Ascending aorta (tissue), 2 donors: ENCODE measurements around the gene PHLDA3. TPM values are rescaled to one million over a fixed set of nuclear protein-coding genes. Genes with fewer than 3 reads are reported as not detected.

Experiments used
- DNase-seq, 2 donors: peaks; one replicate each; pipeline ENCODE4 v3.0.0-alpha.2; 2019; ENCODE audit warnings: low spot score in 2 of 2
- H3K27ac ChIP-seq, 2 donors: fragments of 200-600 bp; sonication (generic); one replicate each; pipeline ENCODE4 v1.5.1; 2016 to 2017; ENCODE audit warnings: mild to moderate bottlenecking in 1 of 2
- H3K27me3 ChIP-seq: fragments of 200-600 bp; sonication (generic); one replicate; pipeline ENCODE4 v1.5.1; 2017
- H3K36me3 ChIP-seq, 2 donors: fragments of 200-600 bp; sonication (generic); one replicate each; pipeline ENCODE4 v1.5.1; 2016
- H3K4me1 ChIP-seq, 2 donors: fragments of 200-600 bp; sonication (generic); one replicate each; pipeline ENCODE4 v1.5.1; 2016 to 2017; ENCODE audit warnings: mild to moderate bottlenecking in 1 of 2
- H3K4me3 ChIP-seq, 2 donors: fragments of 200-600 bp; sonication (generic); one replicate each; pipeline ENCODE4 v1.5.1; 2016 to 2017; ENCODE audit warnings: mild to moderate bottlenecking in 1 of 2
- H3K9me3 ChIP-seq, 2 donors: fragments of 200-600 bp; sonication (generic); one replicate each; pipeline ENCODE4 v1.5.1; 2016
- CTCF ChIP-seq, 3 experiments: fragments of 200-600 bp in 2 of 3; fragments of 450-650 bp in 1 of 3; sonication (generic) in 2 of 3; IDR thresholded peaks; one replicate each; pipeline ENCODE4 v1.5.1; 2016 to 2019; ENCODE audit warnings: antibody characterized with exemption in 3 of 3, mild to moderate bottlenecking in 1 of 3, moderate library complexity in 1 of 3
- intact Hi-C: fragments of 100-400 bp; cut with DNase I; formaldehyde crosslinking; loops from one replicate; pipeline ENCODE4 v1.15.1; 2023
- total RNA-seq: library from RNA; depleted of rRNA; stranded (reverse); fragments of >200 nt; gene quantifications from one replicate; pipeline ENCODE4 v1.1.0, GENCODE V29; 2016

The PHLDA3 gene
- total RNA-seq, 1 donor from 2014 or later: 111 TPM

- no peaks in the 10 kb centered on the region for H3K4me1 ChIP-seq
- no peak overlapping the region for H3K4me3 ChIP-seq
- H3K9me3 ChIP-seq: no peaks in the 10 kb centered on the region
- H3K36me3 ChIP-seq: no peaks in the 10 kb centered on the region
- H3K27me3 ChIP-seq: no peaks in the 10 kb centered on the region
- intact Hi-C loops: no loop called here
- no peak for TF ChIP-seq CTCF (IDR thresholded peaks at IDR 0.05)
- H3K27ac ChIP-seq: no peak overlapping the region
- DNase-seq: no peak
Measured at GRCh38 chr1:201423655-201424054, 45.3 kb downstream of the PHLDA3 start.

GRCh38 chr1:201422436-201423030, 46.5 kb downstream of the PHLDA3 start:
- no peak for TF ChIP-seq CTCF (IDR thresholded peaks at IDR 0.05)
- no peak for DNase-seq

GRCh38 chr1:201422026-201422425, 47.0 kb downstream of the PHLDA3 start:
- H3K9me3 ChIP-seq: no peaks in the 10 kb centered on the region
- no peaks in the 10 kb centered on the region for H3K4me1 ChIP-seq
- H3K27me3 ChIP-seq: no peaks in the 10 kb centered on the region
- intact Hi-C loops: no loop called here
- no peaks in the 10 kb centered on the region for H3K36me3 ChIP-seq
- no peak overlapping the region for H3K4me3 ChIP-seq
- H3K27ac ChIP-seq: no peak overlapping the region
- DNase-seq: no peak
- TF ChIP-seq CTCF (IDR thresholded peaks at IDR 0.05): no peak

More at GRCh38 chr1:201422436-201423030, 46.5 kb downstream of the PHLDA3 start:
- Histone ChIP-seq H3K27me3 (no peaks in the 10 kb centered on the region), H3K4me1 (no peaks in the 10 kb centered on the region), H3K36me3 (no peaks in the 10 kb centered on the region), H3K4me3 (no peak overlapping the region), H3K27ac (no peak overlapping the region), H3K9me3 (no peaks in the 10 kb centered on the region)
- intact Hi-C loops: no loop called here

DNA sequence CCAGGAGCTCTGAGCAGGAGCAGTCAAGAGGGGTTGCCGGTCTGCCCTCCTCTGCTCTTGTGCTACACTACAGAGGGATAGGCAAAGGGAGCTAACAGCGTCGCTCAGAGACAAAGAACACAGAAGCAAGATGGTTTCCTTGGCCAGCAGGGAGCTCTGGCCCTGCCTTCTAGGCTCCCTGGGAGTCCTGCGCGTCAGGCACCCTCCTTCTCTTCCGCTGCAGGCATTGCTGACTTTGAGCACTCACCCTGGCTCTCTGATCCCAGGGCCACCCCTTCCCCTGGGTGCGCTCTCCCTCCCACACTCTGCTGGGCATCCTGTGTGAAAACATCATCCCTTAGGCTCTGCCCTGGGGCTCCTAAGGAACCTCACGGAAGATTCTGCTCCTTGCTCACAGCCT, 47.9 kb downstream of the PHLDA3 start:
- intact Hi-C loops: no loop called here
- Histone ChIP-seq H3K9me3 (no peaks in the 10 kb centered on the region), H3K36me3 (no peaks in the 10 kb centered on the region), H3K4me1 (no peaks in the 10 kb centered on the region), H3K27ac (no peak overlapping the region), H3K27me3 (no peaks in the 10 kb centered on the region), H3K4me3 (no peak overlapping the region)
- DNase-seq: no peak
- TF ChIP-seq CTCF (IDR thresholded peaks at IDR 0.05): no peak

- no peak for TF ChIP-seq CTCF (IDR thresholded peaks at IDR 0.05)
- H3K9me3 ChIP-seq: no peaks in the 10 kb centered on the region
- no peak for DNase-seq
- H3K36me3 ChIP-seq: no peaks in the 10 kb centered on the region
- H3K27me3 ChIP-seq: no peaks in the 10 kb centered on the region
- no peaks in the 10 kb centered on the region for H3K4me1 ChIP-seq
- intact Hi-C loops: no loop called here
- H3K4me3 ChIP-seq: no peak overlapping the region
- H3K27ac ChIP-seq: no peak overlapping the region
Measured at GRCh38 chr1:201420608-201421002, 48.4 kb downstream of the PHLDA3 start.
